ENCODE results near the gene TRPC4AP.
"Not testable (repeated sequence)": the region's sequence is repeated elsewhere in the genome, so short reads cannot be mapped to it uniquely, and the experiment has no call there.

TRPC4AP gene

GRCh38 chr20:35052616-35053015, 40.0 kb downstream of the TRPC4AP start:
- H3K9me3 ChIP-seq (ENCODE audit: control insufficient read depth in 1 of 2, low read length in 2 of 2); H3K4me3 ChIP-seq (ENCODE audit: low read depth in 1 of 2, low read length in 2 of 2); H3K27ac ChIP-seq (ENCODE audit: low read length); H3K4me1 ChIP-seq (ENCODE audit: control insufficient read depth in 1 of 2, insufficient read depth in 2 of 2, low read length in 2 of 2); H3K27me3 ChIP-seq (ENCODE audit: low read depth, low read length): not testable (repeated sequence)
- peaks cover 26 to 35% of the 10 kb centered on the region in 2 donors for H3K36me3 ChIP-seq (ENCODE audit: control insufficient read depth in 1 of 2, insufficient read depth in 2 of 2, low read length in 2 of 2)

- Histone ChIP-seq H3K4me1 (ENCODE audit: control insufficient read depth in 1 of 2, insufficient read depth in 2 of 2, low read length in 2 of 2) (no peaks in the 10 kb centered on the region), H3K36me3 (ENCODE audit: control insufficient read depth in 1 of 2, insufficient read depth in 2 of 2, low read length in 2 of 2) (peaks cover 28 to 33% of the 10 kb centered on the region in 2 donors), H3K9me3 (ENCODE audit: control insufficient read depth in 1 of 2, low read length in 2 of 2) (no peaks in the 10 kb centered on the region), H3K27ac (ENCODE audit: low read length) (no peak overlapping the region), H3K4me3 (ENCODE audit: low read depth in 1 of 2, low read length in 2 of 2) (no peak overlapping the region), H3K27me3 (ENCODE audit: low read depth, low read length) (no peaks in the 10 kb centered on the region)
Measured at GRCh38 chr20:35049776-35050352, 42.7 kb downstream of the TRPC4AP start.

DNA sequence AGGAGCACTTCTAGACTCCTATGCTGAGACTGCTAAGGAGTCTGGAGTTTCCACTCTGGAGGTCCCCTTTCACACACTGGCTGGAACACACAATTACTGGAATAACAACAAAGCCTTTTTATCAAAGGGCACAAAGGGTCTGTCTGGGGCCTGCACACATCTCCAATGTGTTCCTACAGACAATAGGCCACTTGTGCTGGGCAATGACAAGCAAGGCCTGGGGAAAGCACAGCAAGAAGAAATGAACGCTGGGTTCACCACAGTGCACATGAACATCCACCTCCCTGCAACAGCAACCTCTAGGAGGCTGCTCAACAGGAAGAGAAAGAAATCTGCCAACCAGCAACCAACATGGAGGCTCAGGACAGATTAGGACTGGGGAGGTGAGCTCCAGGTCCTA, 43.9 kb downstream of the TRPC4AP start:
- Histone ChIP-seq H3K27me3 (ENCODE audit: low read depth, low read length) (no peaks in the 10 kb centered on the region), H3K27ac (ENCODE audit: low read length) (no peak overlapping the region), H3K4me1 (ENCODE audit: control insufficient read depth in 1 of 2, insufficient read depth in 2 of 2, low read length in 2 of 2) (no peaks in the 10 kb centered on the region), H3K9me3 (ENCODE audit: control insufficient read depth in 1 of 2, low read length in 2 of 2) (no peaks in the 10 kb centered on the region), H3K4me3 (ENCODE audit: low read depth in 1 of 2, low read length in 2 of 2) (no peak overlapping the region), H3K36me3 (ENCODE audit: control insufficient read depth in 1 of 2, insufficient read depth in 2 of 2, low read length in 2 of 2) (peaks cover 34 to 36% of the 10 kb centered on the region in 2 donors)

DNA sequence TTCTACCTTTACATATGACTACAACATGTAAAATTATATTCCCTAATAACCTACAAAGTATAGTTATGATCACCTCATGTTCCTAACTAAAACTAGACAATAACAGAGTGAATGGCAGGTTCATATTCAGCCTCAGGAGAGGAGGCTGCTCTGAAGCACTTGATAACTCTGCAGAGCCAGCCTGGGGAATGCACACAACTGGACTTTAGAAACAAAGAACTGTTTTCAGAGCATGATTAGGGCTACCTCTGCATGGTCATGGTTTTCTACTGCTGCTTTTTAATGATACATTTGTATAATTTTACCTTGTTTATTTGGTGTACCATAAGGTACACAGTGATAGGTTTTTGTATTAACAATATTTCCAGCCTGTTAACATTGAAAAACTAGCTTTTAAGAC, 50.3 kb downstream of the TRPC4AP start:
- no peaks in the 10 kb centered on the region for H3K27me3 ChIP-seq (ENCODE audit: low read depth, low read length)
- H3K4me1 ChIP-seq (ENCODE audit: control insufficient read depth in 1 of 2, insufficient read depth in 2 of 2, low read length in 2 of 2), result no peaks in the 10 kb centered on the region
- H3K27ac ChIP-seq (ENCODE audit: low read length), result no peak overlapping the region
- no peaks in the 10 kb centered on the region for H3K9me3 ChIP-seq (ENCODE audit: control insufficient read depth in 1 of 2, low read length in 2 of 2)
- H3K36me3 ChIP-seq (ENCODE audit: control insufficient read depth in 1 of 2, insufficient read depth in 2 of 2, low read length in 2 of 2), result peaks cover 21 to 26% of the 10 kb centered on the region in 2 donors
- no peak overlapping the region for H3K4me3 ChIP-seq (ENCODE audit: low read depth in 1 of 2, low read length in 2 of 2)

GRCh38 chr20:35040646-35041045, 52.0 kb downstream of the TRPC4AP start:
- Histone ChIP-seq H3K27ac (ENCODE audit: low read length) (no peak overlapping the region), H3K27me3 (ENCODE audit: low read depth, low read length) (no peaks in the 10 kb centered on the region), H3K9me3 (ENCODE audit: control insufficient read depth in 1 of 2, low read length in 2 of 2) (no peaks in the 10 kb centered on the region), H3K36me3 (ENCODE audit: control insufficient read depth in 1 of 2, insufficient read depth in 2 of 2, low read length in 2 of 2) (peaks cover 18 to 27% of the 10 kb centered on the region in 2 donors), H3K4me1 (ENCODE audit: control insufficient read depth in 1 of 2, insufficient read depth in 2 of 2, low read length in 2 of 2) (no peaks in the 10 kb centered on the region), H3K4me3 (ENCODE audit: low read depth in 1 of 2, low read length in 2 of 2) (no peak overlapping the region)

DNA sequence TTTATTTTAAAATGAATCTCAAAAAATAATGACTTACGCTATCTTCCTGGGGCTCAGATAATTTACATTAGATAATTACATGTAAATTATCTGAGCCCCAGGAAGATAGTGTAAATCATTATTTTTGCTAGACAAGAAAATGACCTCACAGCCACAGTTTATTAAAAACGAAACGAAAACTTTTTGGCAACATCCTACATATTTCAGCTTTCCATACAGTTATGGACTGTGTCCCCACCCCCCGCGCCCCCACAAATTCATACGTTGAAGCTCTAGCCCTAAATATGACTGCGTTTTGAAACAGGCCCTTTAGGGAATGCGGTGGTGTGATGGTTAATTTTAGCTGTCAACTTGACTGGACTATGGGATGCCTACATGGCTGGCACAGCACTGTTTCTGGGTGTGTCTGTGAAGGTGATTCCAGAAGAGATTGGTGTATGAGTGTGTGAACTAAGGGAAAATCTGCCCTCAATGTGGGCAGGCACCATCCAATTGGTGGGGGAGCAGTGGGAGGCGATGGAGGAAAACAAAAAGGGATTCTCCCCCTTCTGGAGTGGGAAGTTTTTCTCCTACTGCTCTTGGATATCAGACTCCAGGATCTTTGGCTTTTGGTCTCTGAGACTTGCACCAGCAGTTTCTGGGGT, 52.6 kb downstream of the TRPC4AP start:
- Histone ChIP-seq H3K9me3 (ENCODE audit: control insufficient read depth in 1 of 2, low read length in 2 of 2) (no peaks in the 10 kb centered on the region), H3K4me1 (ENCODE audit: control insufficient read depth in 1 of 2, insufficient read depth in 2 of 2, low read length in 2 of 2) (no peaks in the 10 kb centered on the region), H3K27me3 (ENCODE audit: low read depth, low read length) (no peaks in the 10 kb centered on the region), H3K27ac (ENCODE audit: low read length) (no peak overlapping the region), H3K4me3 (ENCODE audit: low read depth in 1 of 2, low read length in 2 of 2) (no peak overlapping the region), H3K36me3 (ENCODE audit: control insufficient read depth in 1 of 2, insufficient read depth in 2 of 2, low read length in 2 of 2) (peaks cover 18 to 32% of the 10 kb centered on the region in 2 donors)

- Histone ChIP-seq H3K27ac (ENCODE audit: low read length) (no peak overlapping the region), H3K36me3 (ENCODE audit: control insufficient read depth in 1 of 2, insufficient read depth in 2 of 2, low read length in 2 of 2) (peaks cover 17 to 34% of the 10 kb centered on the region in 2 donors), H3K9me3 (ENCODE audit: control insufficient read depth in 1 of 2, low read length in 2 of 2) (no peaks in the 10 kb centered on the region), H3K4me1 (ENCODE audit: control insufficient read depth in 1 of 2, insufficient read depth in 2 of 2, low read length in 2 of 2) (no peaks in the 10 kb centered on the region), H3K4me3 (ENCODE audit: low read depth in 1 of 2, low read length in 2 of 2) (no peak overlapping the region), H3K27me3 (ENCODE audit: low read depth, low read length) (no peaks in the 10 kb centered on the region)
Measured at GRCh38 chr20:35039146-35039545, 53.5 kb downstream of the TRPC4AP start.

DNA sequence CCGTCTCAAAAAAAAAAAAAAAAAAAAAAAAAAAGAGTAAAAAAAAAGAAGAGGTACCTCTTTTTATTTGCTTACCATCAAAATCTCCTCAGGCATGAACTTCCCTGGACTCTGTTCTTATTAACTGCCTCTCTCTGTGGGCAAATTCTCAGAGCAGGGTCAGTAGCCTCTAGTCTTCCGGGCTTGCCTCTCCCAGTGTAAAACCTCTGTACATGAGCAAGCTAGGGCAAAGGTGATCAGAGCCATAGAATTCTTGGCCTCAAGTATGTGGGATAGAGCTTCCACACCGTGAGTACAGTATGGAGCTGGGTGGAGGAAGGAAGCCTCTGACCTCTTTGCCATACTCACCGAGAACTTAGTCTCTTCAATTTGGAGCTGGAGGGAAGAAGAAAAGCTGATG, 58.5 kb downstream of the TRPC4AP start:
- Histone ChIP-seq H3K36me3 (ENCODE audit: control insufficient read depth in 1 of 2, insufficient read depth in 2 of 2, low read length in 2 of 2) (peaks cover 23 to 39% of the 10 kb centered on the region in 2 donors), H3K9me3 (ENCODE audit: control insufficient read depth in 1 of 2, low read length in 2 of 2) (no peaks in the 10 kb centered on the region), H3K4me1 (ENCODE audit: control insufficient read depth in 1 of 2, insufficient read depth in 2 of 2, low read length in 2 of 2) (no peaks in the 10 kb centered on the region), H3K4me3 (ENCODE audit: low read depth in 1 of 2, low read length in 2 of 2) (no peak overlapping the region), H3K27ac (ENCODE audit: low read length) (no peak overlapping the region), H3K27me3 (ENCODE audit: low read depth, low read length) (no peaks in the 10 kb centered on the region)

GRCh38 chr20:35030136-35030535, 62.5 kb downstream of the TRPC4AP start:
- Histone ChIP-seq H3K36me3 (ENCODE audit: control insufficient read depth in 1 of 2, insufficient read depth in 2 of 2, low read length in 2 of 2) (peaks cover 21 to 35% of the 10 kb centered on the region in 2 donors), H3K4me3 (ENCODE audit: low read depth in 1 of 2, low read length in 2 of 2) (no peak overlapping the region), H3K27me3 (ENCODE audit: low read depth, low read length) (no peaks in the 10 kb centered on the region), H3K27ac (ENCODE audit: low read length) (no peak overlapping the region), H3K9me3 (ENCODE audit: control insufficient read depth in 1 of 2, low read length in 2 of 2) (no peaks in the 10 kb centered on the region), H3K4me1 (ENCODE audit: control insufficient read depth in 1 of 2, insufficient read depth in 2 of 2, low read length in 2 of 2) (no peaks in the 10 kb centered on the region)

GRCh38 chr20:35027301-35027700, 65.3 kb downstream of the TRPC4AP start:
- Histone ChIP-seq H3K4me1 (ENCODE audit: control insufficient read depth in 1 of 2, insufficient read depth in 2 of 2, low read length in 2 of 2) (no peaks in the 10 kb centered on the region), H3K9me3 (ENCODE audit: control insufficient read depth in 1 of 2, low read length in 2 of 2) (no peaks in the 10 kb centered on the region), H3K27me3 (ENCODE audit: low read depth, low read length) (no peaks in the 10 kb centered on the region), H3K36me3 (ENCODE audit: control insufficient read depth in 1 of 2, insufficient read depth in 2 of 2, low read length in 2 of 2) (peaks cover 12 to 39% of the 10 kb centered on the region in 2 donors), H3K27ac (ENCODE audit: low read length) (no peak overlapping the region), H3K4me3 (ENCODE audit: low read depth in 1 of 2, low read length in 2 of 2) (no peak overlapping the region)

GRCh38 chr20:35025116-35025515, 67.5 kb downstream of the TRPC4AP start:
- Histone ChIP-seq H3K9me3 (ENCODE audit: control insufficient read depth in 1 of 2, low read length in 2 of 2) (no peaks in the 10 kb centered on the region), H3K4me3 (ENCODE audit: low read depth in 1 of 2, low read length in 2 of 2) (no peak overlapping the region), H3K27me3 (ENCODE audit: low read depth, low read length) (no peaks in the 10 kb centered on the region), H3K36me3 (ENCODE audit: control insufficient read depth in 1 of 2, insufficient read depth in 2 of 2, low read length in 2 of 2) (peaks cover 24 to 46% of the 10 kb centered on the region in 2 donors), H3K4me1 (ENCODE audit: control insufficient read depth in 1 of 2, insufficient read depth in 2 of 2, low read length in 2 of 2) (no peaks in the 10 kb centered on the region), H3K27ac (ENCODE audit: low read length) (no peak overlapping the region)

- no peaks in the 10 kb centered on the region for H3K9me3 ChIP-seq (ENCODE audit: control insufficient read depth in 1 of 2, low read length in 2 of 2)
- H3K4me1 ChIP-seq (ENCODE audit: control insufficient read depth in 1 of 2, insufficient read depth in 2 of 2, low read length in 2 of 2), result no peaks in the 10 kb centered on the region
- H3K4me3 ChIP-seq (ENCODE audit: low read depth in 1 of 2, low read length in 2 of 2), result no peak overlapping the region
- no peak overlapping the region for H3K27ac ChIP-seq (ENCODE audit: low read length)
- H3K36me3 ChIP-seq (ENCODE audit: control insufficient read depth in 1 of 2, insufficient read depth in 2 of 2, low read length in 2 of 2), result peaks cover 29 to 46% of the 10 kb centered on the region in 2 donors
- no peaks in the 10 kb centered on the region for H3K27me3 ChIP-seq (ENCODE audit: low read depth, low read length)
Measured at GRCh38 chr20:35023624-35024023, 69.0 kb downstream of the TRPC4AP start.

Measured in muscle layer of duodenum (tissue), 2 donors.